Measurements from ENCODE around the gene NECTIN2.
"Not testable (repeated sequence)": the region's sequence is repeated elsewhere in the genome, so short reads cannot be mapped to it uniquely, and the experiment has no call there.

NECTIN2 gene

GRCh38 chr19:44867578-44867977 is 21.5 kb downstream of the NECTIN2 start:
- no peak for TF ChIP-seq JUND (IDR thresholded peaks at IDR 0.05; ENCODE audit: low read depth)
- no peak for DNase-seq (ENCODE audit: low read depth in 1 of 2, low spot score in 1 of 2)
- in situ Hi-C loops (cut with HindIII; ENCODE audit: low pct_unique_long_range_greater_than_20kb, low sequenced_read_pairs) = no loop called here

- no peak for TF ChIP-seq JUND (IDR thresholded peaks at IDR 0.05; ENCODE audit: low read depth)
- in situ Hi-C loops (cut with HindIII; ENCODE audit: low pct_unique_long_range_greater_than_20kb, low sequenced_read_pairs) = no loop called here
- DNase-seq (ENCODE audit: low read depth in 1 of 2, low spot score in 1 of 2) = no peak
These were observed 23.8 kb downstream of the NECTIN2 start for GRCh38 chr19:44869733-44870470.

- DNase-seq (ENCODE audit: low read depth in 1 of 2, low spot score in 1 of 2) = no peak
- no peak for TF ChIP-seq JUND (IDR thresholded peaks at IDR 0.05; ENCODE audit: low read depth)
- in situ Hi-C loops (cut with HindIII; ENCODE audit: low pct_unique_long_range_greater_than_20kb, low sequenced_read_pairs) = no loop called here
These were observed 25.7 kb downstream of the NECTIN2 start for GRCh38 chr19:44871809-44872208.

GRCh38 chr19:44872661-44873060 is 26.6 kb downstream of the NECTIN2 start:
- TF ChIP-seq JUND (IDR thresholded peaks at IDR 0.05; ENCODE audit: low read depth) = no peak
- DNase-seq (ENCODE audit: low read depth in 1 of 2, low spot score in 1 of 2) = no peak
- in situ Hi-C loops (cut with HindIII; ENCODE audit: low pct_unique_long_range_greater_than_20kb, low sequenced_read_pairs) = no loop called here

GRCh38 chr19:44874317-44874716 is 28.2 kb downstream of the NECTIN2 start:
- in situ Hi-C loops (cut with HindIII; ENCODE audit: low pct_unique_long_range_greater_than_20kb, low sequenced_read_pairs) = no loop called here
- DNase-seq (ENCODE audit: low read depth in 1 of 2, low spot score in 1 of 2) = no peak
- no peak for TF ChIP-seq JUND (IDR thresholded peaks at IDR 0.05; ENCODE audit: low read depth)

- in situ Hi-C loops (cut with HindIII; ENCODE audit: low pct_unique_long_range_greater_than_20kb, low sequenced_read_pairs) = no loop called here
- no peak for TF ChIP-seq JUND (IDR thresholded peaks at IDR 0.05; ENCODE audit: low read depth)
- no peak for DNase-seq (ENCODE audit: low read depth in 1 of 2, low spot score in 1 of 2)
These were observed 29.8 kb downstream of the NECTIN2 start for GRCh38 chr19:44875666-44876451.

GRCh38 chr19:44876930-44877535 is 30.9 kb downstream of the NECTIN2 start:
- no peak for DNase-seq (ENCODE audit: low read depth in 1 of 2, low spot score in 1 of 2)
- in situ Hi-C loops (cut with HindIII; ENCODE audit: low pct_unique_long_range_greater_than_20kb, low sequenced_read_pairs) = no loop called here
- TF ChIP-seq JUND (IDR thresholded peaks at IDR 0.05; ENCODE audit: low read depth) = no peak

GRCh38 chr19:44878120-44878865 is 32.2 kb downstream of the NECTIN2 start:
- in situ Hi-C loops (cut with HindIII; ENCODE audit: low pct_unique_long_range_greater_than_20kb, low sequenced_read_pairs) = no loop called here
- DNase-seq (ENCODE audit: low read depth in 1 of 2, low spot score in 1 of 2) = peak; percentile 23 to 90
- TF ChIP-seq JUND (IDR thresholded peaks at IDR 0.05; ENCODE audit: low read depth) = no peak

- TF ChIP-seq JUND (IDR thresholded peaks at IDR 0.05; ENCODE audit: low read depth) = no peak
- DNase-seq (ENCODE audit: low read depth in 1 of 2, low spot score in 1 of 2) = no peak
- in situ Hi-C loops (cut with HindIII; ENCODE audit: low pct_unique_long_range_greater_than_20kb, low sequenced_read_pairs) = no loop called here
These were observed 33.4 kb downstream of the NECTIN2 start for GRCh38 chr19:44879309-44880065.

GRCh38 chr19:44882063-44882462 is 36.0 kb downstream of the NECTIN2 start:
- TF ChIP-seq JUND (IDR thresholded peaks at IDR 0.05; ENCODE audit: low read depth) = no peak
- DNase-seq (ENCODE audit: low read depth in 1 of 2, low spot score in 1 of 2) = no peak
- in situ Hi-C loops (cut with HindIII; ENCODE audit: low pct_unique_long_range_greater_than_20kb, low sequenced_read_pairs) = no loop called here

- DNase-seq (ENCODE audit: low read depth in 1 of 2, low spot score in 1 of 2); in situ Hi-C loops (cut with HindIII; ENCODE audit: low pct_unique_long_range_greater_than_20kb, low sequenced_read_pairs): not testable (repeated sequence)
These were observed 36.7 kb downstream of the NECTIN2 start for GRCh38 chr19:44882619-44883397.
